ENCODE data around the gene BFAR.
"Not testable (repeated sequence)": the region's sequence is repeated elsewhere in the genome, so short reads cannot be mapped to it uniquely, and the experiment has no call there.

The BFAR gene

DNA sequence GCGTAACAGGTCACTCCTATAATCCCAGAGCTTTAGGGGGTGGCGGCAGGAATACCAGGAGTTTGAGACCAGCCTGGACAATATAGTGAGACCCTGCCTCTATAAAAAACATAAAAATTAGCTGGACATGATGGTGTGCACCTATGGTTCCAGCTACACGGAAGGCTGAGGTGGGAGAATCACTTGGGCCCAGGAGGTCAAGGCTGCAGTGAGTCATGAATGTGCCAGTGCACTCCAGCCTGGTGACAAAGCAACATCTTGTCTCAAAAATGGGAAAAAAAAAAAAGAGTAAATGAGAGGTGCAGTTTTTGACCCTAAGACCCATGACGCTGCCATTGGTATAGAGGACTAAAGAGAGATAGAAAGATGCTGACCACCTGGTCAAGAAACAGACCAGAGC, 18.8 kb upstream of the BFAR start:
- Histone ChIP-seq H3K36me3 (ENCODE audit: control insufficient read depth, insufficient read depth, low read length) (peaks cover 81% of the 10 kb centered on the region), H3K9me3 (ENCODE audit: control insufficient read depth, insufficient read depth, low read depth, low read length) (no peaks in the 10 kb centered on the region), H3K4me3 (ENCODE audit: low read depth, low read length) (no peak overlapping the region), H3K27ac (ENCODE audit: low read depth, low read length) (no peak overlapping the region), H3K4me1 (ENCODE audit: control insufficient read depth, insufficient read depth, low read length) (0 out of 2 replicates have a peak, but pooled peaks cover 7% of the 10 kb centered on the region), H3K9ac (ENCODE audit: low read length) (no peak overlapping the region), H3K27me3 (ENCODE audit: control insufficient read depth, insufficient read depth, low read length) (no peaks in the 10 kb centered on the region)

DNA sequence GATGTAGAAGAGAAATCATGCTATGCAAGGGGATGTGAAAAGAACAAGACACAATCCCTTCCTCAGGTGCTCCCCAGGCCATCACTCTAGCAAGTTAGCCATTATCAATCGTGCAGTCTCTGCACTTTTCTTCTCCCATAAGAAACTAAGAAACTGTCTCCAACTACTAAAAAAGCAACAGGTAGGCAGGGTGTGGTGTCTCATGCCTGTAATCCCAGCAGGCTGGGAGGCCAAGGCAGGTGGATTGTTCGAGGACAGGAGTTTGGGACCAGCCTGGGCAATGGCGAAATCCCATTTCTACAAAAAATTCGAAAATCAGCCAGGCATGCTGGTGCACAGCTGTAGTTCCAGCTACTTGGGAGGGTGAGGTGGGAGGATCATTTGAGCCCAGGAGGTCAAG, 16.5 kb upstream of the BFAR start:
- no peaks in the 10 kb centered on the region for H3K27me3 ChIP-seq (ENCODE audit: control insufficient read depth, insufficient read depth, low read length)
- no peak overlapping the region for H3K4me3 ChIP-seq (ENCODE audit: low read depth, low read length)
- H3K9me3 ChIP-seq (ENCODE audit: control insufficient read depth, insufficient read depth, low read depth, low read length) = no peaks in the 10 kb centered on the region
- no peak overlapping the region for H3K9ac ChIP-seq (ENCODE audit: low read length)
- H3K36me3 ChIP-seq (ENCODE audit: control insufficient read depth, insufficient read depth, low read length) = peaks cover 75% of the 10 kb centered on the region
- no peaks in the 10 kb centered on the region for H3K4me1 ChIP-seq (ENCODE audit: control insufficient read depth, insufficient read depth, low read length)
- H3K27ac ChIP-seq (ENCODE audit: low read depth, low read length) = no peak overlapping the region

DNA sequence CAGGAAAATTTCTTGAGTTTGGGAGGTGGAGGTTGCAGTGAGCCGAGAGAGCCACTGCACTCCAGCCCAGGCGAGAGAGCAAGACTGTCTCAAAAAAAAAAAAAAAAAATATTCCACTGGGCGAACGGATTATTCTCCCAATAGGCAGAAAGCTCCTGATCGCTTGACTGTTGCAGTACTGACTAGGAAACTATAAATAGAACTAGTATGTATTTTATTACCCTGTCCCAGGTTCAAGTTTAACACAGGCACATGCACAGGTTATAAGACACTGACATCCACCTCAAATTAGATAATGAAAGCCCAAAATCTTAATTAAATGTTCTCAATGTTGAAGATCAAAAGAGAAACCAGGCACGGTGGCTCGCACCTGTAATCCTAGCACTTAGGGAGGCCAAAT, 14.2 kb upstream of the BFAR start:
- Histone ChIP-seq H3K27me3 (ENCODE audit: control insufficient read depth, insufficient read depth, low read length) (no peaks in the 10 kb centered on the region), H3K4me3 (ENCODE audit: low read depth, low read length) (no peak overlapping the region), H3K4me1 (ENCODE audit: control insufficient read depth, insufficient read depth, low read length) (no peaks in the 10 kb centered on the region), H3K27ac (ENCODE audit: low read depth, low read length) (no peak overlapping the region), H3K9ac (ENCODE audit: low read length) (no peak overlapping the region), H3K36me3 (ENCODE audit: control insufficient read depth, insufficient read depth, low read length) (peaks cover 82% of the 10 kb centered on the region), H3K9me3 (ENCODE audit: control insufficient read depth, insufficient read depth, low read depth, low read length) (no peaks in the 10 kb centered on the region)

DNA sequence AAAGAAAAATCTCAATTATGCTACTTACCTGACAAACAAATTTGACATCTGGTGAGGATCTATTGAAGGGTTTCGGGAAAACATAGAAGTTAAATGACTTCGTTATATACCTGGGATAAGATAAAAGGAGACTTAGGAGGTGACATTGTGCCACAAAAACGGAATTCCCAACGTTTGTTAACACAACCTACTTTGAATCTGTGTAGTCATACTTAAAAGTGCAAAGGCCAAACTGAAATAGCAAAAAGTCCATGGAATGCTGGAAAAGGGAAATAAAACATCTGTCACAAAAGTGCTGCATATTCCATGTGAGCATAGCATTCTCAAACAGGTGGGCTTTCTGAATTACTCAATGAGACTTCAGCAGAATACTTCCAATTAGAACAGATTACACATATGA, 5.7 kb upstream of the BFAR start:
- Histone ChIP-seq H3K27ac (ENCODE audit: low read depth, low read length) (no peak overlapping the region), H3K27me3 (ENCODE audit: control insufficient read depth, insufficient read depth, low read length) (no peaks in the 10 kb centered on the region), H3K4me1 (ENCODE audit: control insufficient read depth, insufficient read depth, low read length) (peaks cover 8% of the 10 kb centered on the region), H3K4me3 (ENCODE audit: low read depth, low read length) (no peak overlapping the region), H3K9ac (ENCODE audit: low read length) (no peak overlapping the region), H3K9me3 (ENCODE audit: control insufficient read depth, insufficient read depth, low read depth, low read length) (no peaks in the 10 kb centered on the region), H3K36me3 (ENCODE audit: control insufficient read depth, insufficient read depth, low read length) (peaks cover 63% of the 10 kb centered on the region)

DNA sequence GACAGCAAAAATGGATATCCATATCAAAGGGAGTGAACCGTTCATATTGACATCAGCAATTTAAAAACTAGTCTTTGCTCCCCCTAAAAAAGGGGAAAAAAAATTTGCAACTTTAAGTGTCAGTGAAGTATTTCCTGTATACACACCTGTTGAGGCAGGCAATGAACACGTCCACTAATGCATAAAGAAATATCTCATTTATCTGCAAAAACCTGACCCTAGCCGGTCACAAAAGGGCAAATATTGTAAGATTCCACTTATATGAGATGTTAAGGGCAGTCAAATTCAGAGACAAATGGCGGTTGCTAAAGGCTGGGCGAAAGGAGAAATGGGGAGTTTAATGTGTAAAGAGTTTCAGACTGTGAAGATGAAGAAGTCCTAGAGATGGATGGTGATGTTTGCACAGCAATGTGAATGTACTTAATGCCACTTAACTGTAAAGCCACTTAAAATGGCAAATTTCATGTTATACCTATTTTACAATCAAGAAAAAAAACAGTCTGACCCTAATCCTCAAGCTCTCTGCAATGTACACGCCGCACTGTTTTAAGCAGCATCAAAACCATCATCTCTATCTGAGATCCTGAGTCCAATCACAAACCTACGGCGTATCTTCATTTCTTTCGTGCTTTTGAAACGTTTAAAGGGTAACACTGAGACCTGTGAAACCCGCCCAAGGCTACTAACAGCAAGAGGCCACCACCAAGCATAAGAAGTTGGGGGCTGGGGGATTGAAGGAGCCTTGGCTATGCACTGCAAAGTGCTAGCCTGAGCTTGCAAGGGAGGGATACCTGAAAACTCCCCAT, 3.7 kb upstream of the BFAR start:
- H3K9ac ChIP-seq (ENCODE audit: low read length) = peak overlapping the region; percentile 97
- H3K36me3 ChIP-seq (ENCODE audit: control insufficient read depth, insufficient read depth, low read length) = peaks cover 46% of the 10 kb centered on the region
- H3K4me3 ChIP-seq (ENCODE audit: low read depth, low read length) = peak overlapping the region; percentile 89
- peaks cover 8% of the 10 kb centered on the region for H3K4me1 ChIP-seq (ENCODE audit: control insufficient read depth, insufficient read depth, low read length)
- H3K9me3 ChIP-seq (ENCODE audit: control insufficient read depth, insufficient read depth, low read depth, low read length) = no peaks in the 10 kb centered on the region
- H3K27ac ChIP-seq (ENCODE audit: low read depth, low read length) = peak overlapping the region; percentile 95
- H3K27me3 ChIP-seq (ENCODE audit: control insufficient read depth, insufficient read depth, low read length) = no peaks in the 10 kb centered on the region

DNA sequence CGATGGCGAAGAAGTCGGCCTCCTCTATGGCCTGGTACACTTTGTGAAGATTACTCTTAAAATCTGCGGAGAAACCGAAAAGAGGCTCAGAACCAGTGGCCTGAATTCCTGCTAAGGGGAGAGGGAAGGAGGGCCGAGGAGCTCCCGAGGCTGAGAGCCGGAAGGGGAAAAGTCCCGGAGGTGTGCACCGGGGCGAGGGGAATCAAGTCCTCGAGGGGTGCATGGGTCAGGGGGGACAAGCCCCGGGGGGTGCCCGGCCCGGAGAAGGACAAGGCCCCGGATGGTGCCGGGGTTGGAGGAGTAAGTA, 3.2 kb upstream of the BFAR start:
- peaks cover 13% of the 10 kb centered on the region for H3K4me1 ChIP-seq (ENCODE audit: control insufficient read depth, insufficient read depth, low read length)
- H3K27ac ChIP-seq (ENCODE audit: low read depth, low read length) = peak overlapping the region; percentile 95
- peak overlapping the region; percentile 97 for H3K9ac ChIP-seq (ENCODE audit: low read length)
- H3K9me3 ChIP-seq (ENCODE audit: control insufficient read depth, insufficient read depth, low read depth, low read length) = no peaks in the 10 kb centered on the region
- peaks cover 40% of the 10 kb centered on the region for H3K36me3 ChIP-seq (ENCODE audit: control insufficient read depth, insufficient read depth, low read length)
- H3K27me3 ChIP-seq (ENCODE audit: control insufficient read depth, insufficient read depth, low read length) = no peaks in the 10 kb centered on the region
- H3K4me3 ChIP-seq (ENCODE audit: low read depth, low read length) = peak overlapping the region; percentile 89

DNA sequence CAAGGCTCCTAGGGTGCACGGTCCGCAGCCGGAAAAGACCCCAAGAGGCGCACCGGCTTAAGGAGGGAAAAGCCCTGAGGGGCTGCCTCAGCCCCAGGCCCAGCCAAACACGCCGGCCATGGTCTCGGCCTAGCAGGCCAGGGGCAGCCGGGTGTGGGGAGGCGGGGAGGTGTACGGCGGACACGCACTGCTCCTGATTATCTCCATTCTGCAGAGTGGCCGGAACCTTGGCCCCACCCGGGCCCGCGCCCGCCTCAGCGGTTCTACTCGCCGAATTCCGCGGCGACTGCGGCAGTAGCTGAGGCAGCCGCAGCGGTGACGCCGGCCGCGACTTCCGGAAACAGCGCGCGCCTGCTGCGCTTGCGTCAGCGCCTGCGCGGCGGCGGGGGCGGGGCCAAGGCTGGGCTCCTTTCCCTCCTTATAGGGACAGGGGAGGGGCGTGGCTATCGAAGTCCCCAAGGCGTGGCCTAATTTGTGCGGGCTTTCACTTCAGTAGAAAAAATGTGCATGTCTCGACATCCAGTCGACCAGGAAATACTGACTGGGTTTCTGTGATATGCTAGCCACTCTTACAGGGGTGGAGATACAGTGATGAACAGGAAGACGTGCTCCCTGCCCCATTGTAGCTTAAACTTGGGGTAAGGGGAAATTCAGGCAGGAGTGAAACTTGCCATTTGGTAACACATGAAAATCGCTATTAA, 2.7 kb upstream of the BFAR start, which contains the start of gene PARN:
TSS of gene PARN (minus strand) at position 342 of the 701 bp plus-strand sequence. CDS start at position 207, 135 bp downstream.
- peaks cover 18% of the 10 kb centered on the region for H3K4me1 ChIP-seq (ENCODE audit: control insufficient read depth, insufficient read depth, low read length)
- peaks cover 36% of the 10 kb centered on the region for H3K36me3 ChIP-seq (ENCODE audit: control insufficient read depth, insufficient read depth, low read length)
- H3K4me3 ChIP-seq (ENCODE audit: low read depth, low read length) = peak within 1 kb of the TSS; percentile 89
- no peaks in the 10 kb centered on the region for H3K27me3 ChIP-seq (ENCODE audit: control insufficient read depth, insufficient read depth, low read length)
- peak within 1 kb of the TSS; percentile 97 for H3K9ac ChIP-seq (ENCODE audit: low read length)
- peak within 1 kb of the TSS; percentile 95 for H3K27ac ChIP-seq (ENCODE audit: low read depth, low read length)
- H3K9me3 ChIP-seq (ENCODE audit: control insufficient read depth, insufficient read depth, low read depth, low read length) = no peaks in the 10 kb centered on the region

DNA sequence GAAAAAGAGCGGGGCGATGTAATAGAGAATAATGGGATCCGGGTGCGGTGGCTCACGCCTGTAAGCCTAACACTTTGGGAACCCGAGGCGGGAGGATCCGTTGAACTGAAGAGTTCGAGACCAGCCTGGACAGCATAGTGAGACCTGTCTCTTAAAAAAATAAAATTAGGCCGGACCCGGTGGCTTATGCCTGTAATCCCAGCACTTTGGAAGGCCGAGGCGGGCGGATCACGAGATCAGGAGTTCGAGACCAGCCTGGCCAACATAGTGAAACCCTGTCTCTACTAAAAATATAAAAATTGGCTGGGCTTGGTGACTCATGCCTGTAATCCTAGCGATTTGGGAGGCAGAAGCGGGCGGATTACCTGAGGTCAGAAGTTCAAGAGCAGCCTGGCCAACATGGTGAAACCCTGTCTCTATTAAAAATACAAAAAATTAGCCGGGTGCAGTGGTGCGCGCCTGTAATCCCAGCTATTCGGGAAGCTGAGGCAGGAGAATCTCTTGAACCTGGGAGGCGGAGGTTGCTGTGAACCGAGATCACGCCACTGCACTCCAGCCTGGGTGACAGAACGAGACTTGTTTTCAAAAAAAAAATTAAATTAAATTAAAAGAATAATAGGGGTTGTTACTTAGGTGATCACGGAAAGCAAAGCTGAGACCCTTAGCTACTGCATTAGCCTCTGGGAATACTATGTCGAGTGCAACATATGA, 2.0 kb upstream of the BFAR start:
- H3K9me3 ChIP-seq (ENCODE audit: control insufficient read depth, insufficient read depth, low read depth, low read length); H3K27me3 ChIP-seq (ENCODE audit: control insufficient read depth, insufficient read depth, low read length): not testable (repeated sequence)
- Histone ChIP-seq H3K4me1 (ENCODE audit: control insufficient read depth, insufficient read depth, low read length) (peaks cover 24% of the 10 kb centered on the region), H3K36me3 (ENCODE audit: control insufficient read depth, insufficient read depth, low read length) (peaks cover 29% of the 10 kb centered on the region), H3K9ac (ENCODE audit: low read length) (peak overlapping the region; percentile 74), H3K27ac (ENCODE audit: low read depth, low read length) (peak overlapping the region; percentile 50; the same call in 1 of the 2 replicates), H3K4me3 (ENCODE audit: low read depth, low read length) (peak overlapping the region; percentile 89)

DNA sequence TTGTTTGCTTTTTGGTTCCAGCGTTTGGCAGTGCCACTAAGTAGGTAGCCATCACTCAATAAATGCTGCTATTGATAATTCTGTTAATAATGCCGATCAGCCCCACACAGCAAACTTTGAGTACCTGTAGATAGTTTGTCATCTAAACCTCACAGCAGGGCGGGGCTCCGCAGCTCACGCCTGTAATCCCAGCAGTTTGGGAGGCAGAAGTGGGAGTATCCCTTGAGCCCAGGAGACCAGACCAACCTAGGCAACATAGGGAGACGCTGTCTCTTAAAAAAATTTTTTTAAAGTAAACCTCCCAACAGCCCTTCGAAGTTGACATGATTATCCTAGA, 1.6 kb downstream of the BFAR start:
- no peaks in the 10 kb centered on the region for H3K9me3 ChIP-seq (ENCODE audit: control insufficient read depth, insufficient read depth, low read depth, low read length)
- H3K27me3 ChIP-seq (ENCODE audit: control insufficient read depth, insufficient read depth, low read length) = no peaks in the 10 kb centered on the region
- peak overlapping the region; percentile 94; the same call in 1 of the 2 replicates for H3K27ac ChIP-seq (ENCODE audit: low read depth, low read length)
- H3K9ac ChIP-seq (ENCODE audit: low read length) = no peak overlapping the region
- peak overlapping the region; percentile 86 for H3K4me3 ChIP-seq (ENCODE audit: low read depth, low read length)
- H3K4me1 ChIP-seq (ENCODE audit: control insufficient read depth, insufficient read depth, low read length) = peaks cover 32% of the 10 kb centered on the region
- H3K36me3 ChIP-seq (ENCODE audit: control insufficient read depth, insufficient read depth, low read length) = peaks cover 8% of the 10 kb centered on the region

DNA sequence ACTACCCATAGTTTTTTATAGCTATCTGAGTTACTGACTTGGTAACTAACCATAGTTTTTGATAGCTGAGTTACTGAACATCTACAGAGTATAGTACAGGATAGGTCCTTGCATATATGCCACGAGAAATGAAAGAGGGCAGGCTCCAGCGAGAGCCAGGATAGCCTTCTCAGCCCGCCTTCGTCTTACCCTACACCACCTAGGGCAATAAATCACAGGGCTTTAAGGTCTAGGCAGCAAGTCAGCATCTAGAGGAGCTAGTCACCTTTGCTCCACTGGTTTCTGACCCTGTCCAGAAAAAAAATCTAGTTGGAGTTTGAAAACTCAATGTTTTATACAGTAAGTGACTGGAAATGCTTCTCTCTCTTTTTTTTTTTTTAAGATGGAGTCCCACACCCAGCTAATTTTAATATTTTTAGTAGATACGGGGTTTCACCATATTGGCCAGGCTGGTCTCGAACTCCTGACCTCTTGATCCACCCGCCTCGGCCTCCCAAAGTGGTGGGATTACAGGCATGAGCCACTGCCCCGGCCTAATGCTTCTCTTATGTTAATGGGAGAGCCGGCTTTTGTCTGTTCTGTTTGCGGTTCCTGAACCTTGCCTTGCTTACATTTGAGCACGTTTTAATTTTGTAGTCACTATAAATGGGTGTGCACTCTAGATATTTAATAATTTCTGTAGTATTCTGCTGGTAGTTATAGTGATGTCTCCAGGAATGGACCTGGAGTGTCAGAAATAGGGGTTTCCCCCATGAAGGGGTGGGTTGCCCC, 2.8 kb downstream of the BFAR start:
- peaks cover 12% of the 10 kb centered on the region for H3K36me3 ChIP-seq (ENCODE audit: control insufficient read depth, insufficient read depth, low read length)
- peak overlapping the region; percentile 65 for H3K9ac ChIP-seq (ENCODE audit: low read length)
- peak overlapping the region; percentile 86; the same call in 1 of the 2 replicates for H3K4me3 ChIP-seq (ENCODE audit: low read depth, low read length)
- no peaks in the 10 kb centered on the region for H3K9me3 ChIP-seq (ENCODE audit: control insufficient read depth, insufficient read depth, low read depth, low read length)
- peak overlapping the region; percentile 94 for H3K27ac ChIP-seq (ENCODE audit: low read depth, low read length)
- H3K4me1 ChIP-seq (ENCODE audit: control insufficient read depth, insufficient read depth, low read length) = peaks cover 35% of the 10 kb centered on the region
- H3K27me3 ChIP-seq (ENCODE audit: control insufficient read depth, insufficient read depth, low read length) = no peaks in the 10 kb centered on the region

Measured in HUES6 (cell line).